ENCODE data around the gene RERE.

RERE gene

DNA sequence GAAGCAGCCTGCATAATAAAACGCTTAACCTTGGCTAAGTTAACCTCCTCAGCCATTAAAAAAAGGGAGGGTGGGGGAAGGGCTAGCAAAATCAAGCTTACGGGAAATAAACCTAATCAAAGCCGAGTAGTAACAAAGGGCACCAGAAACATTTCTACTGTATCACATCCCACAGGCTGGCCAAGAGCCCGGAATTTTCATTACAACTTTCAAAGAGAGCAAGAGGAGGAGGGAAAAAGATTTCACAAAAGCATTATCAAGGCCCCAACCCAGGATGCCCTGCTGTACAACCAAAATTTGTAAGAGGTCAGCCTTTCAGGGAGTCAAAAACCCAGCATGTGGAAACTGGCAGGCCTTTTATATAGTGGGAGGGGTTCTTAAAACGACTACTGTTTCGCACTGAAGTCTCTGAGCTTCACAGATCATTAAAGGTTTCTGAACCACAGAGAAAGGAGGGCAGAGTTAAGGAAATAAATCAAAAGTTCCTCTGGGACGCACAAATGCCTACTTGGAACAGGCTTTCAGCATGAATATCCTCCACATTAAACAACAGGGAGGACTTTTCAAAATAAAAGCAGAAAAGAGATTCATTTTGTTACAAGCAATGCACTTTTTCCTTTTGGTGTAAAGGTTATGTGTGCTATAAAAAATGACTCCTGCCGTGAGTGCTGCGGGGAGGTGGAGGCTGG lies 409.1 kb downstream of the RERE start:
- no peaks in the 10 kb centered on the region for H3K9me2 ChIP-seq (replicated peaks; ENCODE audit: control insufficient read depth, low read length)
- no peak overlapping the region for H3K4me3 ChIP-seq (ENCODE audit: low read length)
- no peaks in the 10 kb centered on the region for H3K9me3 ChIP-seq (ENCODE audit: control insufficient read depth, insufficient read depth, low read length)
- H3K27me3 ChIP-seq (ENCODE audit: control insufficient read depth, low read length), result no peaks in the 10 kb centered on the region
- H3K27ac ChIP-seq (ENCODE audit: low read depth, low read length), result no peak overlapping the region
- peaks cover 13% of the 10 kb centered on the region for H4K20me1 ChIP-seq (ENCODE audit: control insufficient read depth, insufficient read depth, low read depth, low read length)
- TF ChIP-seq EZH2phosphoT487 (IDR thresholded peaks at IDR 0.05; ENCODE audit: borderline replicate concordance, low read length) (no peak), CTCF (IDR thresholded peaks at IDR 0.05; ENCODE audit: low read depth, low read length, poor library complexity, severe bottlenecking) (no peak)
- peaks cover 27% of the 10 kb centered on the region for H3K4me1 ChIP-seq (ENCODE audit: control insufficient read depth, low read length)
- H3F3A ChIP-seq (ENCODE audit: control insufficient read depth, insufficient read depth), result no peaks in the 10 kb centered on the region
- peaks cover 74% of the 10 kb centered on the region for H3K36me3 ChIP-seq (ENCODE audit: control insufficient read depth, low read length)
- no peak overlapping the region for H3K4me2 ChIP-seq (ENCODE audit: low read length)
- peaks cover 89% of the 10 kb centered on the region for H3K79me2 ChIP-seq (ENCODE audit: control insufficient read depth, low read length)

DNA sequence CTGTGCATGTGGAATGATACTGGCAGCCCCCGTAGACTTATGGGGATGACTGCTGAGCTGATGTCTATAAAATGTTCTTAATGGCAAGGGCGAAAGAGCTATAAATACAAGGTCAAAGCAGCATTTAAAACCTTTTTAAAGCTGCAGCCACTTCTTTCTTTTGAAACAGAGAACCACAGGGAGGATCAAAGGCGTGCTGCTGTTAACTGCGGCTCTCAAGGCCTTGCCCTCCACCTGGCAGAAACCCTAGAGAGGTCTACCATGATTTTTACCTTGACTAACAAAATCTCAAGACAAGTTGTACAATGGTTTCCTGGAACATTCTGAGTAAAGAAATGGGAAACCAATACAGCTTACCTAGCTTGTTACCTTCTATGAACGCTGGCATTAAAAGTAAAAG lies 409.8 kb downstream of the RERE start:
- no peaks in the 10 kb centered on the region for H3F3A ChIP-seq (ENCODE audit: control insufficient read depth, insufficient read depth)
- no peak overlapping the region for H3K27ac ChIP-seq (ENCODE audit: low read depth, low read length)
- peaks cover 13% of the 10 kb centered on the region for H4K20me1 ChIP-seq (ENCODE audit: control insufficient read depth, insufficient read depth, low read depth, low read length)
- H3K9me2 ChIP-seq (replicated peaks; ENCODE audit: control insufficient read depth, low read length), result no peaks in the 10 kb centered on the region
- no peak overlapping the region for H3K4me3 ChIP-seq (ENCODE audit: low read length)
- H3K9me3 ChIP-seq (ENCODE audit: control insufficient read depth, insufficient read depth, low read length), result no peaks in the 10 kb centered on the region
- peaks cover 86% of the 10 kb centered on the region for H3K79me2 ChIP-seq (ENCODE audit: control insufficient read depth, low read length)
- no peak overlapping the region for H3K4me2 ChIP-seq (ENCODE audit: low read length)
- peaks cover 69% of the 10 kb centered on the region for H3K36me3 ChIP-seq (ENCODE audit: control insufficient read depth, low read length)
- H3K27me3 ChIP-seq (ENCODE audit: control insufficient read depth, low read length), result no peaks in the 10 kb centered on the region
- peaks cover 25% of the 10 kb centered on the region for H3K4me1 ChIP-seq (ENCODE audit: control insufficient read depth, low read length)
- TF ChIP-seq CTCF (IDR thresholded peaks at IDR 0.05; ENCODE audit: low read depth, low read length, poor library complexity, severe bottlenecking) (no peak), EZH2phosphoT487 (IDR thresholded peaks at IDR 0.05; ENCODE audit: borderline replicate concordance, low read length) (no peak)

GRCh38 chr1:8406960-8407359 lies 410.5 kb downstream of the RERE start:
- peaks cover 86% of the 10 kb centered on the region for H3K79me2 ChIP-seq (ENCODE audit: control insufficient read depth, low read length)
- H4K20me1 ChIP-seq (ENCODE audit: control insufficient read depth, insufficient read depth, low read depth, low read length), result peaks cover 13% of the 10 kb centered on the region
- no peak overlapping the region for H3K27ac ChIP-seq (ENCODE audit: low read depth, low read length)
- peaks cover 27% of the 10 kb centered on the region for H3K4me1 ChIP-seq (ENCODE audit: control insufficient read depth, low read length)
- no peaks in the 10 kb centered on the region for H3K9me2 ChIP-seq (replicated peaks; ENCODE audit: control insufficient read depth, low read length)
- no peak overlapping the region for H3K4me2 ChIP-seq (ENCODE audit: low read length)
- TF ChIP-seq EZH2phosphoT487 (IDR thresholded peaks at IDR 0.05; ENCODE audit: borderline replicate concordance, low read length) (no peak), CTCF (IDR thresholded peaks at IDR 0.05; ENCODE audit: low read depth, low read length, poor library complexity, severe bottlenecking) (no peak)
- no peaks in the 10 kb centered on the region for H3F3A ChIP-seq (ENCODE audit: control insufficient read depth, insufficient read depth)
- no peaks in the 10 kb centered on the region for H3K27me3 ChIP-seq (ENCODE audit: control insufficient read depth, low read length)
- H3K36me3 ChIP-seq (ENCODE audit: control insufficient read depth, low read length), result peaks cover 69% of the 10 kb centered on the region
- no peaks in the 10 kb centered on the region for H3K9me3 ChIP-seq (ENCODE audit: control insufficient read depth, insufficient read depth, low read length)
- no peak overlapping the region for H3K4me3 ChIP-seq (ENCODE audit: low read length)
